ENCODE data around the gene NGF.

Gene NGF

DNA sequence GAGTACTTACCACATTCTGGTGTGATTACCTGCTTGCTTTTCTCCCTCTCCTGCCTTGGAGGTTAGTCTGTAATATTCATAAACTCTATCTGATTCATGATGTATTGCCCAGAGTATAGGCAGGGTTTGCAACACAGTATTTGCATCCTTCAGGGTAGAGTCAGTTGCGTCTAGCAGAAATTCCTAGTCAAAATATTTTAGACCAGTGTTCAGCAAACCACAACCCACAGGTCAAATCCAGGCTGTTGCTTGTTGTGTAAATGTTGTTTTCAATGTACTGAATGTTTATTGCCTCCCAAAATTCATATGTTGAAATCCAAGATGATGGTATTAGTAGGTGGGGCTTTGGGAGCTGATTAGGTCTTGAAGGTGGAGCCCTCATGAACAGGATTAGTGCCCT lies 82.9 kb downstream of the NGF start:
- TF ChIP-seq SIN3A (IDR thresholded peaks at IDR 0.05; ENCODE audit: borderline replicate concordance, insufficient read depth, low read length) (no peak), POLR2AphosphoS5 (IDR thresholded peaks at IDR 0.05; ENCODE audit: low read depth, low read length) (no peak), FOXP2 (optimal IDR thresholded peaks at IDR 0.05; ENCODE audit: borderline replicate concordance, extremely low read depth, extremely low read length, insufficient read depth) (no peak), TAF1 (IDR thresholded peaks at IDR 0.05; ENCODE audit: borderline replicate concordance, insufficient read depth, low read length) (no peak)
- TF ChIP-seq, protein P1, sequence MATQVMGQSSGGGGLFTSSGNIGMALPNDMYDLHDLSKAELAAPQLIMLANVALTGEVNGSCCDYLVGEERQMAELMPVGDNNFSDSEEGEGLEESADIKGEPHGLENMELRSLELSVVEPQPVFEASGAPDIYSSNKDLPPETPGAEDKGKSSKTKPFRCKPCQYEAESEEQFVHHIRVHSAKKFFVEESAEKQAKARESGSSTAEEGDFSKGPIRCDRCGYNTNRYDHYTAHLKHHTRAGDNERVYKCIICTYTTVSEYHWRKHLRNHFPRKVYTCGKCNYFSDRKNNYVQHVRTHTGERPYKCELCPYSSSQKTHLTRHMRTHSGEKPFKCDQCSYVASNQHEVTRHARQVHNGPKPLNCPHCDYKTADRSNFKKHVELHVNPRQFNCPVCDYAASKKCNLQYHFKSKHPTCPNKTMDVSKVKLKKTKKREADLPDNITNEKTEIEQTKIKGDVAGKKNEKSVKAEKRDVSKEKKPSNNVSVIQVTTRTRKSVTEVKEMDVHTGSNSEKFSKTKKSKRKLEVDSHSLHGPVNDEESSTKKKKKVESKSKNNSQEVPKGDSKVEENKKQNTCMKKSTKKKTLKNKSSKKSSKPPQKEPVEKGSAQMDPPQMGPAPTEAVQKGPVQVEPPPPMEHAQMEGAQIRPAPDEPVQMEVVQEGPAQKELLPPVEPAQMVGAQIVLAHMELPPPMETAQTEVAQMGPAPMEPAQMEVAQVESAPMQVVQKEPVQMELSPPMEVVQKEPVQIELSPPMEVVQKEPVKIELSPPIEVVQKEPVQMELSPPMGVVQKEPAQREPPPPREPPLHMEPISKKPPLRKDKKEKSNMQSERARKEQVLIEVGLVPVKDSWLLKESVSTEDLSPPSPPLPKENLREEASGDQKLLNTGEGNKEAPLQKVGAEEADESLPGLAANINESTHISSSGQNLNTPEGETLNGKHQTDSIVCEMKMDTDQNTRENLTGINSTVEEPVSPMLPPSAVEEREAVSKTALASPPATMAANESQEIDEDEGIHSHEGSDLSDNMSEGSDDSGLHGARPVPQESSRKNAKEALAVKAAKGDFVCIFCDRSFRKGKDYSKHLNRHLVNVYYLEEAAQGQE (IDR thresholded peaks at IDR 0.05; ENCODE audit: insufficient read depth in 1 of 2, low read depth in 2 of 2, low read length in 2 of 2): no peak

DNA sequence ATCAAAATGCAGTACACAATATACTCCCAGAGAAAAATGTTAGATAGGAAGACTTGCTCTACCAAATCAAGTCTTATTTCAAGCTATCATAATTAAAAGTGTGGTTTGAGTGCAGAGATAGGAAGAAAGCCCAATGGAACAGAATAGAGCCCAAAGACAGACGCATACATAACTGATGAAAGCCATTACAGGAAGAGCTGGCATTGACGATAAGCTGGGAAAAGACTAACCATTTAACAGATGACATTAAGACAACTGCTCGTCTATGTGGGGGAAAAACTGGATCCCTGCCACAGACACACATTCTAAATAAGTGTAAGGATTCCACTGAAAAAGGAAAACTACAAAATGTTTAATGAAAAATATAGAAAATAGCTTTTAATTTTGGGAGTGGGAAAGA lies 85.5 kb downstream of the NGF start:
- TF ChIP-seq FOXP2 (optimal IDR thresholded peaks at IDR 0.05; ENCODE audit: borderline replicate concordance, extremely low read depth, extremely low read length, insufficient read depth): no peak
- TF ChIP-seq, protein P1 (IDR thresholded peaks at IDR 0.05; ENCODE audit: insufficient read depth in 1 of 2, low read depth in 2 of 2, low read length in 2 of 2): no peak
- TF ChIP-seq POLR2AphosphoS5 (IDR thresholded peaks at IDR 0.05; ENCODE audit: low read depth, low read length): no peak
- TF ChIP-seq SIN3A (IDR thresholded peaks at IDR 0.05; ENCODE audit: borderline replicate concordance, insufficient read depth, low read length): no peak
- no peak for TF ChIP-seq TAF1 (IDR thresholded peaks at IDR 0.05; ENCODE audit: borderline replicate concordance, insufficient read depth, low read length)

DNA sequence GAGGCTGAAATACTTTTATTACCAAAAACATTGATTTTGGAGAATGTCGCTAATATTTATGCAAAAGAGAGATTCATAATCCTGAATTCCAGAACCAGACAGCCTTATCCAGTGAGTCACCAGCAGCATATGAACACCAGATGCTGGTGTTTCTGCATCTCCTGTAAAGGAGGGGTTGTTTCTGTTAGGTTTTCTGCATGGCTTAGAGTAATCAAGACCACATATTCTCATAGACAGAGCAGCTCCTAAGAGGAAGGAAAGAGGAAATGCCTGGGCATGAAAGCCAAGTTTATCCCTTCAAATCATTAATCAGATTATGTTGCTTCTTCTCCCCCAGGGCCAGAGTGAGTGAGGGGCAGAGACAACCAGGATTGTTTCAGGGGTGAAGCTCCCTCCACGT lies 86.2 kb downstream of the NGF start:
- peak; percentile 38; the same call in 1 of the 2 replicates for TF ChIP-seq POLR2AphosphoS5 (IDR thresholded peaks at IDR 0.05; ENCODE audit: low read depth, low read length)
- TF ChIP-seq SIN3A (IDR thresholded peaks at IDR 0.05; ENCODE audit: borderline replicate concordance, insufficient read depth, low read length): peak; percentile 48; the same call in 1 of the 2 replicates
- no peak for TF ChIP-seq FOXP2 (optimal IDR thresholded peaks at IDR 0.05; ENCODE audit: borderline replicate concordance, extremely low read depth, extremely low read length, insufficient read depth)
- no peak for TF ChIP-seq TAF1 (IDR thresholded peaks at IDR 0.05; ENCODE audit: borderline replicate concordance, insufficient read depth, low read length)
- TF ChIP-seq, protein P1 (IDR thresholded peaks at IDR 0.05; ENCODE audit: insufficient read depth in 1 of 2, low read depth in 2 of 2, low read length in 2 of 2): 0 out of 4 replicates have a peak, but pooled peaks of 1 of the 2 experiments have one; percentile 14

DNA sequence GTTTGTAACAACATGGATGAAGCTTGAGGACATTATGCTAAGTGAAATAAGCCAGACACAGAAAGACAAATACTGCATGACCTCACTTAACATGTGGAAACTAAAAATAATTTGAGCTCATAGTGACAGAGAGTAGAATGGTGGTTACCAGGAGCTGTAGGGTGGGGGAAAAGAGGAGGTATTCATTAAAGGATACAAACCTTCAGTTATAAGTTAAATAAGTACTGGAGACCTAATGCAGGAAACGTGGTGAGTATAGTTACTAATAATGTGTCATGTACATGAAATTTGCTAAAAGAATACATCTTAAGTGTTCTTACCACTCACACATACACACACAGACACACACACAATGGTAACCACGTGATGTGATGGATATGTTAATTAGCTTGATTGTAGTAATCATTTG lies 86.7 kb downstream of the NGF start:
- TF ChIP-seq, protein P1 (IDR thresholded peaks at IDR 0.05; ENCODE audit: insufficient read depth in 1 of 2, low read depth in 2 of 2, low read length in 2 of 2): no peak
- TF ChIP-seq SIN3A (IDR thresholded peaks at IDR 0.05; ENCODE audit: borderline replicate concordance, insufficient read depth, low read length) (no peak), POLR2AphosphoS5 (IDR thresholded peaks at IDR 0.05; ENCODE audit: low read depth, low read length) (no peak), FOXP2 (optimal IDR thresholded peaks at IDR 0.05; ENCODE audit: borderline replicate concordance, extremely low read depth, extremely low read length, insufficient read depth) (no peak), TAF1 (IDR thresholded peaks at IDR 0.05; ENCODE audit: borderline replicate concordance, insufficient read depth, low read length) (no peak)

DNA sequence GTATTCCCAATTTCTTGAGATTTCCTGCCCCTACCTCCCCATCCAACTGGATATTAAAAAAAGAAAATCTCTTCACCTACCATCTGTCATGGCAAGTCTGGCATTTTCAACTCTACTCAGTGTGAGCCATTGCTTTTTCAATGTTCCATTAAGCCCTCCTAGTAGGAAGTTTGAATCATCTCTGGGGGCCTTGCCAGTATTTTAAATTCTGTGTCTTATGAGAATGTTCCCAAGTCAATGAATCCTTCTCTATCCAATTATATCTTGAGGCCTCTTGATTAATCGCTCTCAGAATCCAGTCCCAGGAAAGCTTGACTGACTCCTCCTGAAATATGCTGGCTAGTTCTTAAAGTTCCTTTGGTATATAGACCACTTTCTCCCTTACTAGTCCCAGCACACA lies 91.5 kb downstream of the NGF start:
- no peak for TF ChIP-seq FOXP2 (optimal IDR thresholded peaks at IDR 0.05; ENCODE audit: borderline replicate concordance, extremely low read depth, extremely low read length, insufficient read depth)
- no peak for TF ChIP-seq SIN3A (IDR thresholded peaks at IDR 0.05; ENCODE audit: borderline replicate concordance, insufficient read depth, low read length)
- no peak for TF ChIP-seq POLR2AphosphoS5 (IDR thresholded peaks at IDR 0.05; ENCODE audit: low read depth, low read length)
- TF ChIP-seq TAF1 (IDR thresholded peaks at IDR 0.05; ENCODE audit: borderline replicate concordance, insufficient read depth, low read length): no peak
- TF ChIP-seq, protein P1 (IDR thresholded peaks at IDR 0.05; ENCODE audit: insufficient read depth in 1 of 2, low read depth in 2 of 2, low read length in 2 of 2): no peak

Measured in PFSK-1 (cell line).